Loucy (cell line): ENCODE data around the gene IL16.

Source experiments
- CTCF ChIP-seq: fragments of 200-600 bp; sonication (generic); conservative IDR thresholded peaks from 2 replicates; pipeline ENCODE4 v1.5.1; 2014; ENCODE audit warnings: mild to moderate bottlenecking, antibody characterized with exemption, low read length
- EZH2phosphoT487 ChIP-seq: fragments of 200-600 bp; IDR thresholded peaks from 2 replicates; pipeline ENCODE4 v1.6.1; 2018; ENCODE audit warnings: antibody characterized with exemption, mild to moderate bottlenecking, moderate library complexity, borderline replicate concordance

GRCh38 chr15:81189583-81190283 lies 6.9 kb upstream of the IL16 start:
- TF ChIP-seq CTCF (no peak), EZH2phosphoT487 (no peak)
